ENCODE measurements around the gene NPY5R.

Gene NPY5R

DNA sequence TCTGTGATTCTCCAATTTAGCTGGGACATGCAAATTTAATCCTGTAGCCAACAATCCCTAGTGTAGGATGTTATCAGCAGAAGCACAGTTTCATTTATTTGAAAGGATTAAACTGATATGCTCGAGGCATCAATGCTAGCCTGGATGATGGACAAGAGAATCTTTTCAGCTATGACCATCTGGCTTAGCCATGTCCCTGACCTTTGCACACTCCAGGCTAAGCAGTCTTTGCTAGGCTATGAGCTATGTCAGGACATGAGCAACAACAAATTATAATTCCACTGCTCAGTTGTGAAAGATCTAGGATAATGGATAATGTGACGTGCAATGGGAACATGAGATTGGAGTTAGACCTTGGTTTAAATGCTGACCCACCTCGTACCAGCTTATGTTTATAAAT is 43.2 kb upstream of the NPY5R start:
- CTCF ChIA-PET = no interaction called here
- H3K4me3 ChIP-seq (ENCODE audit: low read depth, low read length) = no peak overlapping the region
- POLR2A ChIA-PET = no interaction called here
- H3K36me3 ChIP-seq (ENCODE audit: control insufficient read depth in 2 of 2, insufficient read depth in 1 of 2, low read length in 2 of 2) = no peaks in the 10 kb centered on the region
- TF ChIP-seq MEIS1 (CRISPR knock-in tag; IDR thresholded peaks at IDR 0.05; ENCODE audit: borderline replicate concordance) (no peak), ZNF223 (tag by site-specific recombination; IDR thresholded peaks at IDR 0.05) (no peak), ZNF157 (tag by site-specific recombination; IDR thresholded peaks at IDR 0.05) (no peak), ZNF366 (tag by site-specific recombination; conservative IDR thresholded peaks at IDR 0.05) (no peak), MZF1 (tag by site-specific recombination; IDR thresholded peaks at IDR 0.05; ENCODE audit: borderline replicate concordance) (no peak), YY2 (tag by site-specific recombination; IDR thresholded peaks at IDR 0.05) (no peak), ZNF140 (tag by site-specific recombination; IDR thresholded peaks at IDR 0.05) (no peak), ZNF776 (tag by site-specific recombination; IDR thresholded peaks at IDR 0.05; ENCODE audit: borderline replicate concordance) (no peak), ZFP3 (tag by site-specific recombination; IDR thresholded peaks at IDR 0.05; ENCODE audit: low read depth) (no peak), ZNF777 (tag by site-specific recombination; IDR thresholded peaks at IDR 0.05; ENCODE audit: borderline replicate concordance) (no peak)
- TF ChIP-seq, protein P1, sequence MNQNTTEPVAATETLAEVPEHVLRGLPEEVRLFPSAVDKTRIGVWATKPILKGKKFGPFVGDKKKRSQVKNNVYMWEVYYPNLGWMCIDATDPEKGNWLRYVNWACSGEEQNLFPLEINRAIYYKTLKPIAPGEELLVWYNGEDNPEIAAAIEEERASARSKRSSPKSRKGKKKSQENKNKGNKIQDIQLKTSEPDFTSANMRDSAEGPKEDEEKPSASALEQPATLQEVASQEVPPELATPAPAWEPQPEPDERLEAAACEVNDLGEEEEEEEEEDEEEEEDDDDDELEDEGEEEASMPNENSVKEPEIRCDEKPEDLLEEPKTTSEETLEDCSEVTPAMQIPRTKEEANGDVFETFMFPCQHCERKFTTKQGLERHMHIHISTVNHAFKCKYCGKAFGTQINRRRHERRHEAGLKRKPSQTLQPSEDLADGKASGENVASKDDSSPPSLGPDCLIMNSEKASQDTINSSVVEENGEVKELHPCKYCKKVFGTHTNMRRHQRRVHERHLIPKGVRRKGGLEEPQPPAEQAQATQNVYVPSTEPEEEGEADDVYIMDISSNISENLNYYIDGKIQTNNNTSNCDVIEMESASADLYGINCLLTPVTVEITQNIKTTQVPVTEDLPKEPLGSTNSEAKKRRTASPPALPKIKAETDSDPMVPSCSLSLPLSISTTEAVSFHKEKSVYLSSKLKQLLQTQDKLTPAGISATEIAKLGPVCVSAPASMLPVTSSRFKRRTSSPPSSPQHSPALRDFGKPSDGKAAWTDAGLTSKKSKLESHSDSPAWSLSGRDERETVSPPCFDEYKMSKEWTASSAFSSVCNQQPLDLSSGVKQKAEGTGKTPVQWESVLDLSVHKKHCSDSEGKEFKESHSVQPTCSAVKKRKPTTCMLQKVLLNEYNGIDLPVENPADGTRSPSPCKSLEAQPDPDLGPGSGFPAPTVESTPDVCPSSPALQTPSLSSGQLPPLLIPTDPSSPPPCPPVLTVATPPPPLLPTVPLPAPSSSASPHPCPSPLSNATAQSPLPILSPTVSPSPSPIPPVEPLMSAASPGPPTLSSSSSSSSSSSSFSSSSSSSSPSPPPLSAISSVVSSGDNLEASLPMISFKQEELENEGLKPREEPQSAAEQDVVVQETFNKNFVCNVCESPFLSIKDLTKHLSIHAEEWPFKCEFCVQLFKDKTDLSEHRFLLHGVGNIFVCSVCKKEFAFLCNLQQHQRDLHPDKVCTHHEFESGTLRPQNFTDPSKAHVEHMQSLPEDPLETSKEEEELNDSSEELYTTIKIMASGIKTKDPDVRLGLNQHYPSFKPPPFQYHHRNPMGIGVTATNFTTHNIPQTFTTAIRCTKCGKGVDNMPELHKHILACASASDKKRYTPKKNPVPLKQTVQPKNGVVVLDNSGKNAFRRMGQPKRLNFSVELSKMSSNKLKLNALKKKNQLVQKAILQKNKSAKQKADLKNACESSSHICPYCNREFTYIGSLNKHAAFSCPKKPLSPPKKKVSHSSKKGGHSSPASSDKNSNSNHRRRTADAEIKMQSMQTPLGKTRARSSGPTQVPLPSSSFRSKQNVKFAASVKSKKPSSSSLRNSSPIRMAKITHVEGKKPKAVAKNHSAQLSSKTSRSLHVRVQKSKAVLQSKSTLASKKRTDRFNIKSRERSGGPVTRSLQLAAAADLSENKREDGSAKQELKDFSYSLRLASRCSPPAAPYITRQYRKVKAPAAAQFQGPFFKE (tag by site-specific recombination; IDR thresholded peaks at IDR 0.05; ENCODE audit: borderline replicate concordance) = no peak
- TF ChIP-seq, protein P2, sequence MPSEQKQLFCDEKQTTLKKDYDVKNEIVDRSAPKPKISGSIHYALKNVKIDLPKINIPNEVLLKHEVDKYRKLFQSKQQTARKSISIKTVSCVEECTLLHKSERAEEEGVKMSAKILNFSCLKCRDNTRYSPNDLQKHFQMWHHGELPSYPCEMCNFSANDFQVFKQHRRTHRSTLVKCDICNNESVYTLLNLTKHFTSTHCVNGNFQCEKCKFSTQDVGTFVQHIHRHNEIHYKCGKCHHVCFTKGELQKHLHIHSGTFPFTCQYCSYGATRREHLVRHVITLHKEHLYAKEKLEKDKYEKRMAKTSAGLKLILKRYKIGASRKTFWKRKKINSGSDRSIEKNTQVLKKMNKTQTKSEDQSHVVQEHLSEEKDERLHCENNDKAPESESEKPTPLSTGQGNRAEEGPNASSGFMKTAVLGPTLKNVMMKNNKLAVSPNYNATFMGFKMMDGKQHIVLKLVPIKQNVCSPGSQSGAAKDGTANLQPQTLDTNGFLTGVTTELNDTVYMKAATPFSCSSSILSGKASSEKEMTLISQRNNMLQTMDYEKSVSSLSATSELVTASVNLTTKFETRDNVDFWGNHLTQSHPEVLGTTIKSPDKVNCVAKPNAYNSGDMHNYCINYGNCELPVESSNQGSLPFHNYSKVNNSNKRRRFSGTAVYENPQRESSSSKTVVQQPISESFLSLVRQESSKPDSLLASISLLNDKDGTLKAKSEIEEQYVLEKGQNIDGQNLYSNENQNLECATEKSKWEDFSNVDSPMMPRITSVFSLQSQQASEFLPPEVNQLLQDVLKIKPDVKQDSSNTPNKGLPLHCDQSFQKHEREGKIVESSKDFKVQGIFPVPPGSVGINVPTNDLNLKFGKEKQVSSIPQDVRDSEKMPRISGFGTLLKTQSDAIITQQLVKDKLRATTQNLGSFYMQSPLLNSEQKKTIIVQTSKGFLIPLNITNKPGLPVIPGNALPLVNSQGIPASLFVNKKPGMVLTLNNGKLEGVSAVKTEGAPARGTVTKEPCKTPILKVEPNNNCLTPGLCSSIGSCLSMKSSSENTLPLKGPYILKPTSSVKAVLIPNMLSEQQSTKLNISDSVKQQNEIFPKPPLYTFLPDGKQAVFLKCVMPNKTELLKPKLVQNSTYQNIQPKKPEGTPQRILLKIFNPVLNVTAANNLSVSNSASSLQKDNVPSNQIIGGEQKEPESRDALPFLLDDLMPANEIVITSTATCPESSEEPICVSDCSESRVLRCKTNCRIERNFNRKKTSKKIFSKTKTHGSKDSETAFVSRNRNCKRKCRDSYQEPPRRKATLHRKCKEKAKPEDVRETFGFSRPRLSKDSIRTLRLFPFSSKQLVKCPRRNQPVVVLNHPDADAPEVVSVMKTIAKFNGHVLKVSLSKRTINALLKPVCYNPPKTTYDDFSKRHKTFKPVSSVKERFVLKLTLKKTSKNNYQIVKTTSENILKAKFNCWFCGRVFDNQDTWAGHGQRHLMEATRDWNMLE (tag by site-specific recombination; conservative IDR thresholded peaks at IDR 0.05; ENCODE audit: low read depth) = no peak
- TF ChIP-seq, protein P3, sequence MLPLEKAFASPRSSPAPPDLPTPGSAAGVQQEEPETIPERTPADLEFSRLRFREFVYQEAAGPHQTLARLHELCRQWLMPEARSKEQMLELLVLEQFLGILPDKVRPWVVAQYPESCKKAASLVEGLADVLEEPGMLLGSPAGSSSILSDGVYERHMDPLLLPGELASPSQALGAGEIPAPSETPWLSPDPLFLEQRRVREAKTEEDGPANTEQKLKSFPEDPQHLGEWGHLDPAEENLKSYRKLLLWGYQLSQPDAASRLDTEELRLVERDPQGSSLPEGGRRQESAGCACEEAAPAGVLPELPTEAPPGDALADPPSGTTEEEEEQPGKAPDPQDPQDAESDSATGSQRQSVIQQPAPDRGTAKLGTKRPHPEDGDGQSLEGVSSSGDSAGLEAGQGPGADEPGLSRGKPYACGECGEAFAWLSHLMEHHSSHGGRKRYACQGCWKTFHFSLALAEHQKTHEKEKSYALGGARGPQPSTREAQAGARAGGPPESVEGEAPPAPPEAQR (tag by site-specific recombination; IDR thresholded peaks at IDR 0.05) = no peak
- TF ChIP-seq, protein P4, sequence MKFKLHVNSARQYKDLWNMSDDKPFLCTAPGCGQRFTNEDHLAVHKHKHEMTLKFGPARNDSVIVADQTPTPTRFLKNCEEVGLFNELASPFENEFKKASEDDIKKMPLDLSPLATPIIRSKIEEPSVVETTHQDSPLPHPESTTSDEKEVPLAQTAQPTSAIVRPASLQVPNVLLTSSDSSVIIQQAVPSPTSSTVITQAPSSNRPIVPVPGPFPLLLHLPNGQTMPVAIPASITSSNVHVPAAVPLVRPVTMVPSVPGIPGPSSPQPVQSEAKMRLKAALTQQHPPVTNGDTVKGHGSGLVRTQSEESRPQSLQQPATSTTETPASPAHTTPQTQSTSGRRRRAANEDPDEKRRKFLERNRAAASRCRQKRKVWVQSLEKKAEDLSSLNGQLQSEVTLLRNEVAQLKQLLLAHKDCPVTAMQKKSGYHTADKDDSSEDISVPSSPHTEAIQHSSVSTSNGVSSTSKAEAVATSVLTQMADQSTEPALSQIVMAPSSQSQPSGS (tag by site-specific recombination; IDR thresholded peaks at IDR 0.05; ENCODE audit: low read depth) = no peak
- H3K27ac ChIP-seq (ENCODE audit: extremely low read depth, low read depth, low read length) = no peak overlapping the region
- H3K4me1 ChIP-seq (ENCODE audit: control insufficient read depth, insufficient read depth, low read length) = no peaks in the 10 kb centered on the region
- no peaks in the 10 kb centered on the region for H3K9me3 ChIP-seq (ENCODE audit: control insufficient read depth, insufficient read depth, low read depth, low read length)

All from HEK293 (cell line).